ENCODE results near the gene PTAR1.

- TF ChIP-seq CTCF (IDR thresholded peaks at IDR 0.05; ENCODE audit: insufficient read depth, low read length) (no peak), POLR2AphosphoS5 (IDR thresholded peaks at IDR 0.05; ENCODE audit: low read depth) (no peak), REST (IDR thresholded peaks at IDR 0.05; ENCODE audit: insufficient replicate concordance, low read depth) (no peak), GABPA (IDR thresholded peaks at IDR 0.05; ENCODE audit: low read depth) (no peak), SPI1 (IDR thresholded peaks at IDR 0.05; ENCODE audit: borderline replicate concordance, low read depth) (no peak)
Measured at GRCh38 chr9:69740872-69741505, 18.8 kb downstream of the PTAR1 start.
